ENCODE results near the gene HTR1D. TPM values are rescaled to one million over a fixed set of nuclear protein-coding genes. Genes with fewer than 3 reads are reported as not detected.

HTR1D gene
- total and polyA plus RNA-seq, 4 donors: 0.05 TPM; not detected in 3

DNA sequence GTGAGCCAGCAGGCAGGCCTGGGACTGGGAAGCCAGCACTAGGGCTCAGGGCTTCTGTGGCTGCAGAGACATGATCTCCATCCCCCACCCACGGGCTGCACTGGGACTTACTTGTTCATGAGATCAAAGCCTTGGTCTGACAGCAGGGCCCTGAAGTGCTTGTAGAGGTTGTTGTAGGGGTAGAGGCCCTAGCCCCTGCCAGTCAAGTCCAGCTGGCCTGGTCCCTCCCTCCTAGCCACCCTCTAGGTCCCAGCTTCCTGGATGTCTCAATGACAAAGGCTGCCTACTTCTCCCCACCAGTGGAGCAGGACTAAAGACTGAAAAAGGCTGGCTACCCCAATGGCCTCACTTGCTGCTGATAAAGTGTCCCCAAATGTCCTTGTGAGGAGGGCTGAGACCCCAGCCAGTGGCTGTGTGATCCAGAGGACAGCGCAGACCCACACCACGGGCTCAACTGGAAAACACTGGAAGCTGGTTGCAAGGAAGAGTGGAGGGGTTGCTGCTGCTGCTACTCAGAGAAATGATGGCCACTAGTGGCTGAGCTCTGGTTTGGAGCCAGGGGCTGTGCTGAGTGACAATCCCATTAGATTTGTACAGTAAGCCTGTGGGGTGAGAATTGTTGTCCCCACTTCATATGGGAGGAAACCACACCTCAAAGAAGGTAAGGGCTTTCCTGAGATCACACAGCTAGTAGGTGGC, 1.4 kb downstream of the HTR1D start:
- peaks cover 4 to 11% (median 7%) of the 10 kb centered on the region in 4 donors for H3K4me1 ChIP-seq (ENCODE audit: control insufficient read depth in 4 of 4, insufficient read depth in 4 of 4, low read length in 3 of 4)
- H3K4me3 ChIP-seq (ENCODE audit: low read depth in 1 of 3, low read length in 3 of 3): no peak overlapping the region
- no peaks in the 10 kb centered on the region for H3K36me3 ChIP-seq (ENCODE audit: control insufficient read depth in 4 of 4, insufficient read depth in 3 of 4, low read depth in 1 of 4, low read length in 3 of 4)
- H3K9me3 ChIP-seq (ENCODE audit: control insufficient read depth in 4 of 4, low read length in 3 of 4): no peaks in the 10 kb centered on the region
- H3K27ac ChIP-seq (ENCODE audit: low read depth in 1 of 2, low read length in 2 of 2): no peak overlapping the region
- DNase-seq (ENCODE audit: low spot score): no peak
- no peak overlapping the region for H3K9ac ChIP-seq (ENCODE audit: low read depth in 1 of 2, low read length in 2 of 2)
- no peak for TF ChIP-seq RXRA (IDR thresholded peaks at IDR 0.05)
- TF ChIP-seq HNF4A (conservative IDR thresholded peaks at IDR 0.05): no peak
- no peak for TF ChIP-seq HNF4G (IDR thresholded peaks at IDR 0.05)
- TF ChIP-seq RAD21 (IDR thresholded peaks at IDR 0.05): no peak
- TF ChIP-seq, protein P1, sequence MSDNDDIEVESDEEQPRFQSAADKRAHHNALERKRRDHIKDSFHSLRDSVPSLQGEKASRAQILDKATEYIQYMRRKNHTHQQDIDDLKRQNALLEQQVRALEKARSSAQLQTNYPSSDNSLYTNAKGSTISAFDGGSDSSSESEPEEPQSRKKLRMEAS (IDR thresholded peaks at IDR 0.05): no peak
- TF ChIP-seq, protein P2, sequence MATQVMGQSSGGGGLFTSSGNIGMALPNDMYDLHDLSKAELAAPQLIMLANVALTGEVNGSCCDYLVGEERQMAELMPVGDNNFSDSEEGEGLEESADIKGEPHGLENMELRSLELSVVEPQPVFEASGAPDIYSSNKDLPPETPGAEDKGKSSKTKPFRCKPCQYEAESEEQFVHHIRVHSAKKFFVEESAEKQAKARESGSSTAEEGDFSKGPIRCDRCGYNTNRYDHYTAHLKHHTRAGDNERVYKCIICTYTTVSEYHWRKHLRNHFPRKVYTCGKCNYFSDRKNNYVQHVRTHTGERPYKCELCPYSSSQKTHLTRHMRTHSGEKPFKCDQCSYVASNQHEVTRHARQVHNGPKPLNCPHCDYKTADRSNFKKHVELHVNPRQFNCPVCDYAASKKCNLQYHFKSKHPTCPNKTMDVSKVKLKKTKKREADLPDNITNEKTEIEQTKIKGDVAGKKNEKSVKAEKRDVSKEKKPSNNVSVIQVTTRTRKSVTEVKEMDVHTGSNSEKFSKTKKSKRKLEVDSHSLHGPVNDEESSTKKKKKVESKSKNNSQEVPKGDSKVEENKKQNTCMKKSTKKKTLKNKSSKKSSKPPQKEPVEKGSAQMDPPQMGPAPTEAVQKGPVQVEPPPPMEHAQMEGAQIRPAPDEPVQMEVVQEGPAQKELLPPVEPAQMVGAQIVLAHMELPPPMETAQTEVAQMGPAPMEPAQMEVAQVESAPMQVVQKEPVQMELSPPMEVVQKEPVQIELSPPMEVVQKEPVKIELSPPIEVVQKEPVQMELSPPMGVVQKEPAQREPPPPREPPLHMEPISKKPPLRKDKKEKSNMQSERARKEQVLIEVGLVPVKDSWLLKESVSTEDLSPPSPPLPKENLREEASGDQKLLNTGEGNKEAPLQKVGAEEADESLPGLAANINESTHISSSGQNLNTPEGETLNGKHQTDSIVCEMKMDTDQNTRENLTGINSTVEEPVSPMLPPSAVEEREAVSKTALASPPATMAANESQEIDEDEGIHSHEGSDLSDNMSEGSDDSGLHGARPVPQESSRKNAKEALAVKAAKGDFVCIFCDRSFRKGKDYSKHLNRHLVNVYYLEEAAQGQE (IDR thresholded peaks at IDR 0.05): no peak
- TF ChIP-seq, protein P3, sequence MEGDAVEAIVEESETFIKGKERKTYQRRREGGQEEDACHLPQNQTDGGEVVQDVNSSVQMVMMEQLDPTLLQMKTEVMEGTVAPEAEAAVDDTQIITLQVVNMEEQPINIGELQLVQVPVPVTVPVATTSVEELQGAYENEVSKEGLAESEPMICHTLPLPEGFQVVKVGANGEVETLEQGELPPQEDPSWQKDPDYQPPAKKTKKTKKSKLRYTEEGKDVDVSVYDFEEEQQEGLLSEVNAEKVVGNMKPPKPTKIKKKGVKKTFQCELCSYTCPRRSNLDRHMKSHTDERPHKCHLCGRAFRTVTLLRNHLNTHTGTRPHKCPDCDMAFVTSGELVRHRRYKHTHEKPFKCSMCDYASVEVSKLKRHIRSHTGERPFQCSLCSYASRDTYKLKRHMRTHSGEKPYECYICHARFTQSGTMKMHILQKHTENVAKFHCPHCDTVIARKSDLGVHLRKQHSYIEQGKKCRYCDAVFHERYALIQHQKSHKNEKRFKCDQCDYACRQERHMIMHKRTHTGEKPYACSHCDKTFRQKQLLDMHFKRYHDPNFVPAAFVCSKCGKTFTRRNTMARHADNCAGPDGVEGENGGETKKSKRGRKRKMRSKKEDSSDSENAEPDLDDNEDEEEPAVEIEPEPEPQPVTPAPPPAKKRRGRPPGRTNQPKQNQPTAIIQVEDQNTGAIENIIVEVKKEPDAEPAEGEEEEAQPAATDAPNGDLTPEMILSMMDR (IDR thresholded peaks at IDR 0.05; ENCODE audit: low read depth, low read length, missing input control): no peak
- no peak for TF ChIP-seq SP1 (IDR thresholded peaks at IDR 0.05)
- no peak for TF ChIP-seq YY1 (IDR thresholded peaks at IDR 0.05)
- no peak for TF ChIP-seq EGR1 (IDR thresholded peaks at IDR 0.05; ENCODE audit: low read depth in 2 of 2)
- TF ChIP-seq FOXA2 (IDR thresholded peaks at IDR 0.05): no peak
- no peak for TF ChIP-seq JUND (IDR thresholded peaks at IDR 0.05)
- 80% methylated on average over 3 of the region's 3 CpGs for WGBS
- peaks cover 0 to 7% (median 1%) of the 10 kb centered on the region in 4 donors for H3K27me3 ChIP-seq (ENCODE audit: control insufficient read depth in 4 of 4, insufficient read depth in 4 of 4, low read length in 3 of 4)

DNA sequence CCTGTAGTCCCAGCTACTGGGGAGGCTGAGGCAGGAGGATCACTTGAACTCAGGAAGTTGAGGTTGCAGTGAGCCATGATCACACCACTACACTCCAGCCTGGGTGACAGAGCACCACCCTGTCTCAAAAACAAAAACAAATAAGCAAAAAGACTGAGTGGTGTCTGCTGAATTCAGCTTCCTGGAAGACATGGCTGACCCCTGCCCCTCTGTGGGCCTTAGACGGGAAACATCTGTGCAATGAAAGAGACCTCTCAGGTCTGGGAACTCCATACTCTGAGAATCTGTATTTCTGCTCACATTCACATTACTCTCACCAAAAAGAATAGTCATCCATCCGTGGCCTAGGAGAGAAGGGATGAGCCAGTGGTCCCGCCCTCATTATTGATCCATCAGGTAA, 2.0 kb downstream of the HTR1D start:
- no peak for DNase-seq (ENCODE audit: low spot score)
- no peak overlapping the region for H3K27ac ChIP-seq (ENCODE audit: low read depth in 1 of 2, low read length in 2 of 2)
- H3K9me3 ChIP-seq (ENCODE audit: control insufficient read depth in 4 of 4, low read length in 3 of 4): no peaks in the 10 kb centered on the region
- no peak overlapping the region for H3K9ac ChIP-seq (ENCODE audit: low read depth in 1 of 2, low read length in 2 of 2)
- 86% methylated on average over 3 of the region's 3 CpGs for WGBS
- peaks cover 0 to 7% (median 1%) of the 10 kb centered on the region in 4 donors for H3K27me3 ChIP-seq (ENCODE audit: control insufficient read depth in 4 of 4, insufficient read depth in 4 of 4, low read length in 3 of 4)
- TF ChIP-seq YY1 (IDR thresholded peaks at IDR 0.05) (no peak), TAF1 (conservative IDR thresholded peaks at IDR 0.05) (no peak), RXRA (IDR thresholded peaks at IDR 0.05) (no peak), JUND (IDR thresholded peaks at IDR 0.05) (no peak)
- TF ChIP-seq, protein P1 (IDR thresholded peaks at IDR 0.05): no peak
- TF ChIP-seq, protein P2 (IDR thresholded peaks at IDR 0.05): no peak
- TF ChIP-seq, protein P3 (IDR thresholded peaks at IDR 0.05; ENCODE audit: low read depth, low read length, missing input control): no peak
- TF ChIP-seq, protein P4, sequence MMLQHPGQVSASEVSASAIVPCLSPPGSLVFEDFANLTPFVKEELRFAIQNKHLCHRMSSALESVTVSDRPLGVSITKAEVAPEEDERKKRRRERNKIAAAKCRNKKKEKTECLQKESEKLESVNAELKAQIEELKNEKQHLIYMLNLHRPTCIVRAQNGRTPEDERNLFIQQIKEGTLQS (IDR thresholded peaks at IDR 0.05): no peak
- no peak overlapping the region for H3K4me3 ChIP-seq (ENCODE audit: low read depth in 1 of 3, low read length in 3 of 3)
- H3K36me3 ChIP-seq (ENCODE audit: control insufficient read depth in 4 of 4, insufficient read depth in 3 of 4, low read depth in 1 of 4, low read length in 3 of 4): no peaks in the 10 kb centered on the region
- H3K4me1 ChIP-seq (ENCODE audit: control insufficient read depth in 4 of 4, insufficient read depth in 4 of 4, low read length in 3 of 4): peaks cover 4 to 11% (median 7%) of the 10 kb centered on the region in 4 donors
